ENCODE results near the gene SDC4.

The SDC4 gene

GRCh38 chr20:45336530-45337366, 11.5 kb downstream of the SDC4 start:
- Histone ChIP-seq H3K4me1 (ENCODE audit: control insufficient read depth, insufficient read depth, low read length) (peaks cover 27% of the 10 kb centered on the region), H3K27ac (ENCODE audit: insufficient read depth, low read depth, low read length, poor library complexity, severe bottlenecking) (no peak overlapping the region), H3K9me3 (ENCODE audit: control insufficient read depth, low read length) (no peaks in the 10 kb centered on the region), H3K36me3 (ENCODE audit: control insufficient read depth, insufficient read depth, low read length) (no peaks in the 10 kb centered on the region), H3K4me3 (ENCODE audit: insufficient read depth, low read depth, low read length) (no peak overlapping the region), H3K27me3 (ENCODE audit: control insufficient read depth, insufficient read depth, low read length, poor library complexity, severe bottlenecking) (no peaks in the 10 kb centered on the region)
- WGBS, 2 experiments, result 92% methylated on average over 11 of the region's 11 CpGs

DNA sequence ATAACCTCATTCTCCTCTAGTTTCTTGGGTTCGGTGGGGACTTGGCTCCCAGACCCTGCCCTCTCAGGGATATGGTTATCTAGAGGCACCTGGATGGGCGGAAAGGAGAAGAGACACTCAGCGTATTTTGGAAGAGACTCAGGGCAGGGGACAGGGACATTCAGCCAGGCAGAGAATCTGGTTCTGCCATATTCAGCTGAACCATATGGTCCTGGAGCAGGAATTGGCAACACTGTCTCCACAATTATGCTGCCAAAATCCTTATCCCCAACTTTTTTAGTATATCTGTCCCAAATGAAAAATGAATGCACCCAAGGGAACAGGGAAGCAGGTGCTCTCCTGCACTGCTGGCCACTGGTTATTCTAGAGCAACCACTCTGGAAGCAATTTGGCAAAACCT, 17.7 kb downstream of the SDC4 start:
- Histone ChIP-seq H3K27ac (ENCODE audit: insufficient read depth, low read depth, low read length, poor library complexity, severe bottlenecking) (no peak overlapping the region), H3K4me1 (ENCODE audit: control insufficient read depth, insufficient read depth, low read length) (peaks cover 8% of the 10 kb centered on the region), H3K4me3 (ENCODE audit: insufficient read depth, low read depth, low read length) (no peak overlapping the region), H3K36me3 (ENCODE audit: control insufficient read depth, insufficient read depth, low read length) (no peaks in the 10 kb centered on the region), H3K27me3 (ENCODE audit: control insufficient read depth, insufficient read depth, low read length, poor library complexity, severe bottlenecking) (no peaks in the 10 kb centered on the region), H3K9me3 (ENCODE audit: control insufficient read depth, low read length) (no peaks in the 10 kb centered on the region)
- 92 to 94% methylated on average over 3 of the region's 3 CpGs for WGBS, 2 experiments

- Histone ChIP-seq H3K27me3 (ENCODE audit: control insufficient read depth, insufficient read depth, low read length, poor library complexity, severe bottlenecking) (no peaks in the 10 kb centered on the region), H3K4me3 (ENCODE audit: insufficient read depth, low read depth, low read length) (no peak overlapping the region), H3K36me3 (ENCODE audit: control insufficient read depth, insufficient read depth, low read length) (no peaks in the 10 kb centered on the region), H3K4me1 (ENCODE audit: control insufficient read depth, insufficient read depth, low read length) (peaks cover 9% of the 10 kb centered on the region), H3K9me3 (ENCODE audit: control insufficient read depth, low read length) (no peaks in the 10 kb centered on the region), H3K27ac (ENCODE audit: insufficient read depth, low read depth, low read length, poor library complexity, severe bottlenecking) (no peak overlapping the region)
- 80 to 91% methylated on average over 5 to 7 of the region's 7 CpGs for WGBS, 2 experiments
Observed at GRCh38 chr20:45329497-45330319, 18.5 kb downstream of the SDC4 start.

DNA sequence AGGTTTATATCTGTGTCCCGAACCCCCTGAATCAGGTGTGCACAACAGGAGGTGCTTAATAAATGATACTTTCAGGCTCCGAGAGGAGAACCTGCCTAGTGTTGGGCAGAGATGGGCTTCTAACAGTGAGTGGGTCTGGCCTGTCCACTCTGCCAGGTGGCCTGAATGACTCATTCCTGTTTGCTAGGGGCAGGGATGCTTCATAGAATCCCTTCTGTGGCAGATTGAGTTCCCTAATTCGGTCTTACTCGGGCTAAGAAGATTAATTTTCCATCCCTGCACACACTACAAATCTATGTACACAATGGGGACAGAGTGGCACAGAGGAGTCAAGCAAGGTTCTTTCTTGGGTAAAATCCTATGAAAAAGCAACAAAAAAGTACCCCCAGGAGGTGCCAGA, 19.8 kb downstream of the SDC4 start:
- WGBS, 2 experiments, result 89 to 98% methylated on average over 4 of the region's 4 CpGs
- no peaks in the 10 kb centered on the region for H3K27me3 ChIP-seq (ENCODE audit: control insufficient read depth, insufficient read depth, low read length, poor library complexity, severe bottlenecking)

DNA sequence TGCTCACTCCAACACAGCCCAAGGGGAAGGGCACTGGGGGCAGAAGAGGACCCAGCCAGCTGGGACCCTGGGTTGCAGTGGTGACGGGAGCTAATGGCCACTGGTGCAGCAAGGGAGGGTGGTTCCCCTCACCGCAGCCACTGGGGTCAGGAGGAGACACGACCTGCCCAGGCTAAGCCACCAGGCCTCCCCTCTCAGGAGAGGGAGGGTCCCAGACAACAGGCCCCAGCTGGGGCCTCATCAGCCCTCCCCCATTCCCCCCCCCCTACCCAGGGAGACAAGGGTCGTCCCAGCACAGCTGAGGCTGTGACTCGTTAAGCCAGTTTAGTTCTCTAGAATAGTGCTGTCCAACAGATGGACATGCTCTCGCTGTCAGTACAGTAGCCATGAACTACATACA, 22.9 kb downstream of the SDC4 start:
- no peaks in the 10 kb centered on the region for H3K36me3 ChIP-seq (ENCODE audit: control insufficient read depth, insufficient read depth, low read length)
- H3K27ac ChIP-seq (ENCODE audit: insufficient read depth, low read depth, low read length, poor library complexity, severe bottlenecking), result no peak overlapping the region
- peaks cover 9% of the 10 kb centered on the region for H3K4me1 ChIP-seq (ENCODE audit: control insufficient read depth, insufficient read depth, low read length)
- 55 to 57% methylated on average over 6 of the region's 6 CpGs for WGBS, 2 experiments
- no peak overlapping the region for H3K4me3 ChIP-seq (ENCODE audit: insufficient read depth, low read depth, low read length)
- no peaks in the 10 kb centered on the region for H3K9me3 ChIP-seq (ENCODE audit: control insufficient read depth, low read length)
- no peaks in the 10 kb centered on the region for H3K27me3 ChIP-seq (ENCODE audit: control insufficient read depth, insufficient read depth, low read length, poor library complexity, severe bottlenecking)

More for the DNA sequence above, 19.8 kb downstream of the SDC4 start:
- no peak overlapping the region for H3K4me3 ChIP-seq (ENCODE audit: insufficient read depth, low read depth, low read length)
- H3K36me3 ChIP-seq (ENCODE audit: control insufficient read depth, insufficient read depth, low read length), result no peaks in the 10 kb centered on the region
- H3K9me3 ChIP-seq (ENCODE audit: control insufficient read depth, low read length), result no peaks in the 10 kb centered on the region
- no peak overlapping the region for H3K27ac ChIP-seq (ENCODE audit: insufficient read depth, low read depth, low read length, poor library complexity, severe bottlenecking)
- peaks cover 9% of the 10 kb centered on the region for H3K4me1 ChIP-seq (ENCODE audit: control insufficient read depth, insufficient read depth, low read length)

DNA sequence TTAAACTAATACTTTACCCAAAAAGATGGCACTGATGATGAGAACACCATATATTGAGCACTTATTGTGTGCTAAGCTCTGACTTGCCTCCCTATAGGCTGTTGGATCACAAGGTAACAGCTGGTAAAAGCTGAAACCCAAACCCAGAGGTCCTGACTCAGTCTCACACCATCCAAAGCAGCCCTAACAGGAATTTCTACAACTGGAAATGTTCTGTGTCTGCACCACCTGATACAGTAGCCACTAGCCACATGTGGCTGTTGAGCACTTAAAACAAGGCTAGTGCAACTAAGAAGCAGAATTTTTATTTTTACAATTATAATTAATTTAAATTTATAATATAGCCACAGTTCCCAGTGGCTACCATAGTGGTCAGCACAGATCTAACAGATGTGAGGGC, 24.5 kb downstream of the SDC4 start:
- H3K27ac ChIP-seq (ENCODE audit: insufficient read depth, low read depth, low read length, poor library complexity, severe bottlenecking), result no peak overlapping the region
- H3K9me3 ChIP-seq (ENCODE audit: control insufficient read depth, low read length), result no peaks in the 10 kb centered on the region
- H3K27me3 ChIP-seq (ENCODE audit: control insufficient read depth, insufficient read depth, low read length, poor library complexity, severe bottlenecking), result no peaks in the 10 kb centered on the region
- H3K36me3 ChIP-seq (ENCODE audit: control insufficient read depth, insufficient read depth, low read length), result no peaks in the 10 kb centered on the region
- no peak overlapping the region for H3K4me3 ChIP-seq (ENCODE audit: insufficient read depth, low read depth, low read length)
- peaks cover 9% of the 10 kb centered on the region for H3K4me1 ChIP-seq (ENCODE audit: control insufficient read depth, insufficient read depth, low read length)

DNA sequence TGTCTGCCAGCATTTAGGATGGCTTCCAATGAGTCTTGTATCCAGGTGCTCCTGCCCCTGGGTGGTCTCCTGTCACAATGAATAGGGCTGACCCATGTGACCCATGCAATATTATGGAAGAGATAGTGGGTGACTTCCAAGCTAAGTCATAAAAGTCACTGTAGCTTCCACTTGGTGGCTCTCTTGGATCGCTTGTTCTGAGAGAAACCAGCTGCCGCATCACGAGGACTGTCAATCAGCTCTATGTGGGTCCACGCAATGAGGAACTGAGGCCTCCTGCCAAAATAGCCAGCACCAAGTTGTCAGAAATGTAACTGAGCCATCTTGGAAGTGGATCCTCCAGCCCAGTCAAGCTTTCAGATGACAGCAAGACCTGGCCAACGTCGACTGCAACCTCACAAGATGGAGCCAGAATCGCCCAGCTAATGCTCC, 25.3 kb downstream of the SDC4 start:
- no peaks in the 10 kb centered on the region for H3K36me3 ChIP-seq (ENCODE audit: control insufficient read depth, insufficient read depth, low read length)
- 73 to 76% methylated on average over 7 of the region's 7 CpGs for whole genome bisulfite sequencing, 2 experiments
- H3K9me3 ChIP-seq (ENCODE audit: control insufficient read depth, low read length), result no peaks in the 10 kb centered on the region
- H3K27ac ChIP-seq (ENCODE audit: insufficient read depth, low read depth, low read length, poor library complexity, severe bottlenecking), result no peak overlapping the region
- H3K4me1 ChIP-seq (ENCODE audit: control insufficient read depth, insufficient read depth, low read length), result peaks cover 9% of the 10 kb centered on the region
- no peaks in the 10 kb centered on the region for H3K27me3 ChIP-seq (ENCODE audit: control insufficient read depth, insufficient read depth, low read length, poor library complexity, severe bottlenecking)
- no peak overlapping the region for H3K4me3 ChIP-seq (ENCODE audit: insufficient read depth, low read depth, low read length)

GRCh38 chr20:45320948-45321595, 27.2 kb downstream of the SDC4 start:
- H3K4me3 ChIP-seq (ENCODE audit: insufficient read depth, low read depth, low read length), result no peak overlapping the region
- no peak overlapping the region for H3K27ac ChIP-seq (ENCODE audit: insufficient read depth, low read depth, low read length, poor library complexity, severe bottlenecking)
- WGBS, 2 experiments, result 66 to 68% methylated on average over 4 to 5 of the region's 5 CpGs
- no peaks in the 10 kb centered on the region for H3K36me3 ChIP-seq (ENCODE audit: control insufficient read depth, insufficient read depth, low read length)
- H3K9me3 ChIP-seq (ENCODE audit: control insufficient read depth, low read length), result no peaks in the 10 kb centered on the region
- peaks cover 9% of the 10 kb centered on the region for H3K4me1 ChIP-seq (ENCODE audit: control insufficient read depth, insufficient read depth, low read length)
- H3K27me3 ChIP-seq (ENCODE audit: control insufficient read depth, insufficient read depth, low read length, poor library complexity, severe bottlenecking), result no peaks in the 10 kb centered on the region

GRCh38 chr20:45318948-45319347, 29.3 kb downstream of the SDC4 start:
- WGBS, 2 experiments, result 90 to 94% methylated on average over 2 of the region's 2 CpGs
- Histone ChIP-seq H3K4me1 (ENCODE audit: control insufficient read depth, insufficient read depth, low read length) (no peaks in the 10 kb centered on the region), H3K27ac (ENCODE audit: insufficient read depth, low read depth, low read length, poor library complexity, severe bottlenecking) (no peak overlapping the region), H3K27me3 (ENCODE audit: control insufficient read depth, insufficient read depth, low read length, poor library complexity, severe bottlenecking) (no peaks in the 10 kb centered on the region), H3K36me3 (ENCODE audit: control insufficient read depth, insufficient read depth, low read length) (no peaks in the 10 kb centered on the region), H3K4me3 (ENCODE audit: insufficient read depth, low read depth, low read length) (no peak overlapping the region), H3K9me3 (ENCODE audit: control insufficient read depth, low read length) (no peaks in the 10 kb centered on the region)

DNA sequence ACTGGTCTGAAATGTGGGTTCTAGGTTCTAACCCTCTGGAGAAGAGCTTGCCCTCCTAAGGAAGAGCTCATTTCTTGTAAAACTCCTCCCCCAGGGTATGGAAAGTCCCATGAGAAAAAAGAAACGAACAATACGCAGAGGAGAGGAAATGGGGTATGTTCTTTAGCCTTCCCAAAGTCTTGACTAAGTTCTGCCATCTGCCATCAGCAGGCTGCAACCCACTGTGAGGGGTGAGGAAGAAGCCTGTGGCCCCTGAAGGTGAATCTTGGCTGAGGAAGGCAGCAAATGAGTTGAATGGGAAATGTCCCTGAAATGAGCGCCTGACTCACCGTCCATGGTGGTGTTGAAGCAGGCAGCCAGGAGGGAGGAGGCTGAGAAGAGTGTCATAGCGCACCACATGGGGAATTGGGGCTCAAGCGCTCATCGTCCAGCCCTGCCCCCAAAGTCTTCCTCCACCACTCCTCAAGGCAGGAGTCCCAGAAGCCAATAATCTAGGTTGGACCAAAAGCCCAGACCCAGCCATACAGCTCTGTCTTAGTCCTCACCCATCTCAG, 29.8 kb downstream of the SDC4 start:
- no peak overlapping the region for H3K27ac ChIP-seq (ENCODE audit: insufficient read depth, low read depth, low read length, poor library complexity, severe bottlenecking)

More for the DNA sequence above, 29.8 kb downstream of the SDC4 start:
- Histone ChIP-seq H3K27me3 (ENCODE audit: control insufficient read depth, insufficient read depth, low read length, poor library complexity, severe bottlenecking) (no peaks in the 10 kb centered on the region), H3K4me1 (ENCODE audit: control insufficient read depth, insufficient read depth, low read length) (no peaks in the 10 kb centered on the region), H3K36me3 (ENCODE audit: control insufficient read depth, insufficient read depth, low read length) (no peaks in the 10 kb centered on the region), H3K4me3 (ENCODE audit: insufficient read depth, low read depth, low read length) (no peak overlapping the region), H3K9me3 (ENCODE audit: control insufficient read depth, low read length) (no peaks in the 10 kb centered on the region)
- 87 to 88% methylated on average over 7 of the region's 7 CpGs for WGBS, 2 experiments
